ENCODE data around the gene SERPINA5. TPM values are rescaled to one million over a fixed set of nuclear protein-coding genes. Genes with fewer than 3 reads are reported as not detected.

The SERPINA5 gene
- total and polyA plus RNA-seq, 2 donors (not counting 1 experiment from before 2014, with no cell fraction given) = not detected

DNA sequence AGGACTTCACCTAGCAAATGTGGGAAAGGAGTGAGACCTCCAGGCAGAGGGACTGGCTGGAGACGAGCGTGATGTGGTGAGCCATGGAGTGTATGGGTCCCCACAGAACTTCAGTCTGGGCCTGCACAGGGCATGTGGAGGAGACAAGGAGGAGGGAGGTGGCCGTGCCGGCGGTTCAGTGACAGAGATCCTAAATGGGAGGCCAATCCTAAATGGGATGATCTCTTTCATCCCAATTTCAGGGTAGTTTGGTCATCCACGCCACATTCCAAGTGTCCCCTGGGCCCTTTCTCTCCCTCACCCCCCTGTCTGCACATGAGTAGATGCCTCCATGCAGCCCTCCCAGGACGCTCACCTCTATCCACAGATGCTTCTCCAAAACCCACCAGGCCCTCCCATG lies 13.2 kb downstream of the SERPINA5 start:
- Histone ChIP-seq H4K20me1 (ENCODE audit: control insufficient read depth, extremely low read depth, insufficient read depth, low read length) (no peaks in the 10 kb centered on the region), H3K9ac (ENCODE audit: insufficient read depth, low read length) (no peak overlapping the region), H3K27ac (ENCODE audit: insufficient read depth, low read length) (no peak overlapping the region), H3K4me1 (ENCODE audit: control insufficient read depth, extremely low read depth, insufficient read depth, low read length) (peaks cover 2% of the 10 kb centered on the region), H3K79me2 (ENCODE audit: control insufficient read depth, insufficient read depth, low read length) (no peaks in the 10 kb centered on the region), H3K36me3 (ENCODE audit: control insufficient read depth, insufficient read depth, low read length) (no peaks in the 10 kb centered on the region), H3K27me3 (ENCODE audit: control insufficient read depth, insufficient read depth, low read length) (no peaks in the 10 kb centered on the region), H2AFZ (ENCODE audit: low read length) (no peak overlapping the region), H3K9me3 (ENCODE audit: control insufficient read depth, insufficient read depth, low read depth, low read length) (no peaks in the 10 kb centered on the region), H3K4me3 (replicated peaks in 1 of 4; ENCODE audit: control extremely low read depth in 1 of 4, insufficient read depth in 1 of 4, low read depth in 3 of 4, low read length in 4 of 4) (no peak overlapping the region), H3K4me2 (ENCODE audit: extremely low read depth, insufficient read depth, low read length) (no peak overlapping the region)
- DNase-seq (ENCODE audit: low read depth in 2 of 2) = no peak
- no peak for TF ChIP-seq EZH2 (IDR thresholded peaks at IDR 0.05; ENCODE audit: low read length, missing control alignments)
- TF ChIP-seq, protein P1, sequence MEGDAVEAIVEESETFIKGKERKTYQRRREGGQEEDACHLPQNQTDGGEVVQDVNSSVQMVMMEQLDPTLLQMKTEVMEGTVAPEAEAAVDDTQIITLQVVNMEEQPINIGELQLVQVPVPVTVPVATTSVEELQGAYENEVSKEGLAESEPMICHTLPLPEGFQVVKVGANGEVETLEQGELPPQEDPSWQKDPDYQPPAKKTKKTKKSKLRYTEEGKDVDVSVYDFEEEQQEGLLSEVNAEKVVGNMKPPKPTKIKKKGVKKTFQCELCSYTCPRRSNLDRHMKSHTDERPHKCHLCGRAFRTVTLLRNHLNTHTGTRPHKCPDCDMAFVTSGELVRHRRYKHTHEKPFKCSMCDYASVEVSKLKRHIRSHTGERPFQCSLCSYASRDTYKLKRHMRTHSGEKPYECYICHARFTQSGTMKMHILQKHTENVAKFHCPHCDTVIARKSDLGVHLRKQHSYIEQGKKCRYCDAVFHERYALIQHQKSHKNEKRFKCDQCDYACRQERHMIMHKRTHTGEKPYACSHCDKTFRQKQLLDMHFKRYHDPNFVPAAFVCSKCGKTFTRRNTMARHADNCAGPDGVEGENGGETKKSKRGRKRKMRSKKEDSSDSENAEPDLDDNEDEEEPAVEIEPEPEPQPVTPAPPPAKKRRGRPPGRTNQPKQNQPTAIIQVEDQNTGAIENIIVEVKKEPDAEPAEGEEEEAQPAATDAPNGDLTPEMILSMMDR (conservative IDR thresholded peaks at IDR 0.05 in 1 of 2, IDR thresholded peaks at IDR 0.05 in 1 of 2; ENCODE audit: low read depth in 1 of 2, low read length in 2 of 2) = no peak

DNA sequence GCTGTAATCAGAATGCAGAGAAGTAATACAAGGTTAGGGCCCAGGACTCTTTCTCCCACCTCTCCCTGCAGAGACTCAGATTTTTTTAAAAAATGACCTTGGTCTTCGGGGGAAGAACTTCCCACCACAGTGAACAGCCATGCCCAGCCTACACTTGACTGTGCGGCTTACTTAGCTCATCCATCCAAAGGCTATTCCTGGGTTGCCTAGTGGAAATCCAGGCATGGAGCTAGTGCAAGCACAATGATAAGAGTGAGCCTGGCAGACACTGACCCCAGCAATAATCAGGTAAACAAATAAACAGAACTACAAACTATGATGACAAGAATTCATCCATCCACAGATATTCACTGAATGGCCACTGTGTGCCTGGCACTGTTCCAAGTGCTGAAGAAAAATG lies 14.7 kb downstream of the SERPINA5 start:
- H3K36me3 ChIP-seq (ENCODE audit: control insufficient read depth, insufficient read depth, low read length) = no peaks in the 10 kb centered on the region
- no peak overlapping the region for H3K27ac ChIP-seq (ENCODE audit: insufficient read depth, low read length)
- no peak overlapping the region for H3K4me2 ChIP-seq (ENCODE audit: extremely low read depth, insufficient read depth, low read length)
- no peak overlapping the region for H2AFZ ChIP-seq (ENCODE audit: low read length)
- no peak overlapping the region for H3K4me3 ChIP-seq (replicated peaks in 1 of 4; ENCODE audit: control extremely low read depth in 1 of 4, insufficient read depth in 1 of 4, low read depth in 3 of 4, low read length in 4 of 4)
- TF ChIP-seq, protein P1 (conservative IDR thresholded peaks at IDR 0.05 in 1 of 2, IDR thresholded peaks at IDR 0.05 in 1 of 2; ENCODE audit: low read depth in 1 of 2, low read length in 2 of 2) = no peak
- no peak for TF ChIP-seq EZH2 (IDR thresholded peaks at IDR 0.05; ENCODE audit: low read length, missing control alignments)
- no peaks in the 10 kb centered on the region for H3K79me2 ChIP-seq (ENCODE audit: control insufficient read depth, insufficient read depth, low read length)
- H4K20me1 ChIP-seq (ENCODE audit: control insufficient read depth, extremely low read depth, insufficient read depth, low read length) = no peaks in the 10 kb centered on the region
- no peak overlapping the region for H3K9ac ChIP-seq (ENCODE audit: insufficient read depth, low read length)
- no peak for DNase-seq (ENCODE audit: low read depth in 2 of 2)
- peaks cover 5% of the 10 kb centered on the region for H3K4me1 ChIP-seq (ENCODE audit: control insufficient read depth, extremely low read depth, insufficient read depth, low read length)
- H3K27me3 ChIP-seq (ENCODE audit: control insufficient read depth, insufficient read depth, low read length) = no peaks in the 10 kb centered on the region
- no peaks in the 10 kb centered on the region for H3K9me3 ChIP-seq (ENCODE audit: control insufficient read depth, insufficient read depth, low read depth, low read length)

DNA sequence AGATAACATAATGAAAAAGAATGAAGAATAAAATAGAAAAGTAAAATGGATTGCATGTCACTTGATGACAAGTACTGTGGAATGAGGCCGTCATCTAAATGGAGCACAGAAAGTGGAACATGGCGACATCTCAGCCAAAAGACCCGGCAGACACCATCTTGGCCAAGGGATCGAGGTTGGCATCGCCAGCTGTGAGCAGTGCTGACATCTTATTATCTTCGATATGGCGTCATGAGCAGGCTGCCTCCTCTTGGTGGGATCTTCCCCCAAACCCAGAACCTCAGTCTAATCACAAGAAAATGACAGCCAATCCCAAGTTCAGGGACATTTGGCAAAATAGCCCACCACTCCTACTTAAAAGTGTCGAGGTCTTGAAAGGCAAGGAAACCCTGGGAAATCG lies 15.1 kb downstream of the SERPINA5 start:
- H3K27me3 ChIP-seq (ENCODE audit: control insufficient read depth, insufficient read depth, low read length) = no peaks in the 10 kb centered on the region
- H3K4me3 ChIP-seq (replicated peaks in 1 of 4; ENCODE audit: control extremely low read depth in 1 of 4, insufficient read depth in 1 of 4, low read depth in 3 of 4, low read length in 4 of 4) = no peak overlapping the region
- no peak overlapping the region for H3K4me2 ChIP-seq (ENCODE audit: extremely low read depth, insufficient read depth, low read length)
- no peaks in the 10 kb centered on the region for H3K79me2 ChIP-seq (ENCODE audit: control insufficient read depth, insufficient read depth, low read length)
- no peak overlapping the region for H3K9ac ChIP-seq (ENCODE audit: insufficient read depth, low read length)
- H3K4me1 ChIP-seq (ENCODE audit: control insufficient read depth, extremely low read depth, insufficient read depth, low read length) = peaks cover 8% of the 10 kb centered on the region
- no peak for TF ChIP-seq EZH2 (IDR thresholded peaks at IDR 0.05; ENCODE audit: low read length, missing control alignments)
- TF ChIP-seq, protein P1 (conservative IDR thresholded peaks at IDR 0.05 in 1 of 2, IDR thresholded peaks at IDR 0.05 in 1 of 2; ENCODE audit: low read depth in 1 of 2, low read length in 2 of 2) = no peak
- no peak overlapping the region for H2AFZ ChIP-seq (ENCODE audit: low read length)
- H4K20me1 ChIP-seq (ENCODE audit: control insufficient read depth, extremely low read depth, insufficient read depth, low read length) = no peaks in the 10 kb centered on the region
- H3K36me3 ChIP-seq (ENCODE audit: control insufficient read depth, insufficient read depth, low read length) = no peaks in the 10 kb centered on the region
- DNase-seq (ENCODE audit: low read depth in 2 of 2) = no peak
- no peaks in the 10 kb centered on the region for H3K9me3 ChIP-seq (ENCODE audit: control insufficient read depth, insufficient read depth, low read depth, low read length)
- H3K27ac ChIP-seq (ENCODE audit: insufficient read depth, low read length) = no peak overlapping the region

All from fibroblast of lung (primary cell).